Rectal smooth muscle tissue (tissue), 1 donor: ENCODE measurements around the gene RNF115.
"Not testable (repeated sequence)": the region's sequence is repeated elsewhere in the genome, so short reads cannot be mapped to it uniquely, and the experiment has no call there.

Source experiments
- H3K27ac ChIP-seq: one replicate; pipeline ENCODE4 v1.7.0; 2013; ENCODE audit warnings: low read depth, low read length, inconsistent platforms
- H3K27me3 ChIP-seq: one replicate; pipeline ENCODE4 v1.7.0; 2013; ENCODE audit warnings: low read length; ENCODE audit not compliant: control insufficient read depth, insufficient read depth
- H3K36me3 ChIP-seq: one replicate; pipeline ENCODE4 v1.7.0; 2013; ENCODE audit warnings: low read length; ENCODE audit not compliant: control insufficient read depth, insufficient read depth
- H3K4me1 ChIP-seq: one replicate; pipeline ENCODE4 v1.7.0; 2013; ENCODE audit warnings: low read length; ENCODE audit not compliant: control insufficient read depth, insufficient read depth
- H3K4me3 ChIP-seq: one replicate; pipeline ENCODE4 v1.7.0; 2013; ENCODE audit warnings: low read length
- H3K9ac ChIP-seq: one replicate; pipeline ENCODE4 v1.7.0; 2013; ENCODE audit warnings: low read length

The RNF115 gene

GRCh38 chr1:145764231-145764940 is 59.5 kb downstream of the RNF115 start:
- not testable (repeated sequence) for H3K27me3 ChIP-seq, H3K36me3 ChIP-seq, H3K27ac ChIP-seq, H3K4me3 ChIP-seq, H3K9ac ChIP-seq, H3K4me1 ChIP-seq

GRCh38 chr1:145762001-145762400 is 61.9 kb downstream of the RNF115 start:
- H3K4me3 ChIP-seq, H3K27ac ChIP-seq, H3K4me1 ChIP-seq, H3K27me3 ChIP-seq, H3K36me3 ChIP-seq, H3K9ac ChIP-seq: not testable (repeated sequence)

- H3K4me1 ChIP-seq, H3K4me3 ChIP-seq, H3K36me3 ChIP-seq, H3K9ac ChIP-seq, H3K27me3 ChIP-seq, H3K27ac ChIP-seq: not testable (repeated sequence)
Observed at GRCh38 chr1:145761498-145761897, 62.4 kb downstream of the RNF115 start.

DNA sequence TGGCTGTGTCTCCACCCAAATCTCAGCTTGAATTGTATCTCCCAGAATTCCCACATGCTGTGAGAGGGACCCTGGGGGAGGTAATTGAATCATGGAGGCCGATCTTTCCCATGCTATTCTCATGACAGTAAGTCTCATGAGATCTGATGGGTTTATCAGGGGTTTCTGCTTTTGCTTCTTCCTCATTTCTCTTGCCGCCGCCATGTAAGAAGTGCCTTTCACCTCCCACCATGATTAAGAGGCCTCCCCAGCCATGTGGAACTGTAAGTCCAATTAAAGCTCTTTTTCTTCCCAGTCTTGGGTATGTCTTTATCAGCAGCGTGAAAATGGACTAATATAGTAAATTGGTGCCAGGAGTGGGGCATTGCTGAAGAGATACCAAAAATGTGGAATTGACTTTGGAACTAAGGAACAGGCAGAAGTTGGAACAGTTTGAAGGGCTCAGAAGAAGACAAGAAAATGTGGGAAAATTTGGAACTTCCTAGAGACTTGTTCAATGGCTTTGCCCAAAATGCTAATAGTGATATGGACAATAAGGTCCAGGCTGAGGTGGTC is 63.4 kb downstream of the RNF115 start:
- H3K4me1 ChIP-seq, H3K27ac ChIP-seq, H3K27me3 ChIP-seq, H3K36me3 ChIP-seq, H3K9ac ChIP-seq, H3K4me3 ChIP-seq: not testable (repeated sequence)

DNA sequence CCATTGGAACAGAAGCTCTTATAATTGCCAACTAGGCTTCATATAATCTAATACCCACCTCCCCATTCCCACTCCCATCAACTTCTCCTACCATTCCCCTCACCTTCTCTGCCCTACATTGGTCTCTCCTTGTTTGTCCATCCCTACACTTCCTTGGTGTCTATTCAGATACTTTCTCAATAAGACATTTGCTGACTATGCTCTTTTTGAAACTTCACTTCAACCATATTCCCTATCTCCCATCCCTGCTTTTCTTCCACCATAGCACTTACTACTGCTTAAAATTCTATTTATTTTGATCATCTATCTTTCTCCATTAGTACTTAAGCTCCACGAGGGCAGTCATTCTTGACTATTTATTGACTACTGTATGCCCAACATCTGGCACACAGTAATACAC is 64.2 kb downstream of the RNF115 start:
- H3K9ac ChIP-seq, result no peak overlapping the region
- H3K4me1 ChIP-seq, result no peaks in the 10 kb centered on the region
- H3K36me3 ChIP-seq, result no peaks in the 10 kb centered on the region
- H3K27ac ChIP-seq, result no peak overlapping the region
- no peak overlapping the region for H3K4me3 ChIP-seq
- H3K27me3 ChIP-seq, result no peaks in the 10 kb centered on the region

GRCh38 chr1:145758575-145758974 is 65.3 kb downstream of the RNF115 start:
- Histone ChIP-seq H3K27ac (no peak overlapping the region), H3K36me3 (no peaks in the 10 kb centered on the region), H3K4me3 (no peak overlapping the region), H3K27me3 (no peaks in the 10 kb centered on the region), H3K4me1 (no peaks in the 10 kb centered on the region), H3K9ac (no peak overlapping the region)

DNA sequence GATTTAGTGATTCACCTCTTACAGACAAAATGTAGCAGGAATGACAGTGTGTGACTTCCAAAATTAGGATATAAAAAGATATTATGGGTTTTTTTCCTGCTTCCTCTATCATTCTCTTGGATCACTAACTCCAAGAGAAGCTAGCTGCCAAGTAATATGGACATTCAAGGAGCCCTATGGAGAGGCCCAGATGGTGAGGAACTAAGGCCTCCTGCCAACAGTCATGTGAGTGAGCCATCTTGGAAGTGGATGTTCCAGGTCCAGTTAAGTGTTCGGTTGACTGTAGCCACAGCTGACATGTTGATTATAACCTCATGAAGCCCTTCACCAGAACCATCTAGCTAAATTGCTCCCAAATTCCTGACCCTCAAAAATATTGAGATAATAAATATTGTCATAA is 65.8 kb downstream of the RNF115 start:
- H3K36me3 ChIP-seq, result no peaks in the 10 kb centered on the region
- H3K4me1 ChIP-seq, result no peaks in the 10 kb centered on the region
- no peaks in the 10 kb centered on the region for H3K27me3 ChIP-seq
- no peak overlapping the region for H3K9ac ChIP-seq
- no peak overlapping the region for H3K27ac ChIP-seq
- H3K4me3 ChIP-seq, result no peak overlapping the region

DNA sequence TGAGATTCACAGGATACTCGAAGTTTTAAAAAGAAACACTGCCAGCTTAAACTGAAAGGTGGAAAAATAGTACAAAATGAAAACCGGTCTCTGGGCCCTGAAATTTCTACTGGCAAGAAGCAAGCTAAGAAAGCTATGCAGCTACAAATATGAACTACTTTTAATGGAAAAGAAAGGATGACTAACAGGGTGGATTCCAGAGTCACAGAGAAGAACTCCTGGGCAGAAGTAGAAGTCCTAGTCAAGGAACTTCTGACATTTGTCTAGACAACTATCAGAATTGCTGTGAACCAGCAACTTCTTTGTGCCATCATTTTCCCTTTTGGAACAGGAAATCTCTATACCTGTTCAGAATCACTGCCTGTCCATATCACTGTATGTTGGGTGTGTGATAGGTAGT is 66.5 kb downstream of the RNF115 start:
- H3K4me3 ChIP-seq, result no peak overlapping the region
- no peak overlapping the region for H3K27ac ChIP-seq
- H3K27me3 ChIP-seq, result no peaks in the 10 kb centered on the region
- no peaks in the 10 kb centered on the region for H3K4me1 ChIP-seq
- no peaks in the 10 kb centered on the region for H3K36me3 ChIP-seq
- H3K9ac ChIP-seq, result no peak overlapping the region

DNA sequence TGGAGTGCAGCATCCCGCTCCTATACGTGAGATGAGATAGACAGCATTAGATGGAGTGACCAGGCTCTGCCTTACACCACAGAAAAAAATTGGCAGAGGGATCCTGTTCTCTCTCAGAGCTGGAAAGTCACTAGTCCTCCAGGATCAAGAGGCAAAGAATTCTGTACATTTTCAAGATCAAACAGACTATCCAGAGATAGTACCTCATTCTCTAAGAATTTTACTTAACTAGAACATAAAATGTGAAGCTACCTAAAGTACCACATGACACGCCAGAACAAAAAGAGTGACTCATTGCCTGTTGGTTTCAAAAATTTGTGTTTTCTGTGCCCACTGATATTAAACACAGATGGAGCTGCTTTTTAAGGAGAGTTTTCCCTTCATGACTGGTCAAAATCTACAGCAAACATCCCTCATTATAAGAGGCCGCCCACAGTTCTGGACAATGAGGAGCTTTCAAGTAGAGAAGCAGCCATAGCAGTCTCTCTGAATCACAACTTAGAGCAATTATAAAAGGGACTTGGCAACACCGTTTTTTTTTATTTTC is 72.3 kb downstream of the RNF115 start:
- Histone ChIP-seq H3K9ac (no peak overlapping the region), H3K27me3 (no peaks in the 10 kb centered on the region), H3K4me3 (no peak overlapping the region), H3K27ac (peak overlapping the region; percentile 25), H3K36me3 (peaks cover 9% of the 10 kb centered on the region), H3K4me1 (no peaks in the 10 kb centered on the region)

- H3K9ac ChIP-seq, result no peak overlapping the region
- no peaks in the 10 kb centered on the region for H3K27me3 ChIP-seq
- no peak overlapping the region for H3K4me3 ChIP-seq
- no peaks in the 10 kb centered on the region for H3K4me1 ChIP-seq
- no peak overlapping the region for H3K27ac ChIP-seq
- peaks cover 9% of the 10 kb centered on the region for H3K36me3 ChIP-seq
Observed at GRCh38 chr1:145750426-145750825, 73.5 kb downstream of the RNF115 start.

GRCh38 chr1:145747398-145748247 is 76.3 kb downstream of the RNF115 start:
- H3K4me1 ChIP-seq, result no peaks in the 10 kb centered on the region
- no peak overlapping the region for H3K4me3 ChIP-seq
- peaks cover 25% of the 10 kb centered on the region for H3K36me3 ChIP-seq
- H3K27me3 ChIP-seq, result no peaks in the 10 kb centered on the region
- H3K9ac ChIP-seq, result no peak overlapping the region
- no peak overlapping the region for H3K27ac ChIP-seq

- Histone ChIP-seq H3K4me1 (no peaks in the 10 kb centered on the region), H3K27ac (no peak overlapping the region), H3K9ac (no peak overlapping the region), H3K36me3 (peaks cover 20% of the 10 kb centered on the region), H3K27me3 (no peaks in the 10 kb centered on the region), H3K4me3 (no peak overlapping the region)
Observed at GRCh38 chr1:145740269-145740668, 83.6 kb downstream of the RNF115 start.
